GM19193 (cell line): ENCODE data around the gene COPS7B.

Experiments
- POLR2A ChIP-seq: IDR thresholded peaks from 4 replicates; pipeline ENCODE4 v1.6.1; 2011; ENCODE audit not compliant: insufficient read depth, insufficient read length; ENCODE audit errors: extremely low read depth

Gene COPS7B

GRCh38 chr2:231780909-231781797 is 5.1 kb upstream of the COPS7B start, which contains the start of gene PDE6D:
Gene PDE6D (minus strand): TSS chr2:231781282. CDS start chr2:231781114, 168 bp downstream.
- peak; percentile 80 for TF ChIP-seq POLR2A

- no peak for TF ChIP-seq POLR2A
These were observed 4.2 kb upstream of the COPS7B start for GRCh38 chr2:231781798-231782726.

- no peak for TF ChIP-seq POLR2A
These were observed 832 bp upstream of the COPS7B start for GRCh38 chr2:231785413-231785812.

GRCh38 chr2:231785822-231786176 is 446 bp upstream of the COPS7B start:
- TF ChIP-seq POLR2A, result no peak

GRCh38 chr2:231786917-231787292 is 660 bp downstream of the COPS7B start:
- no peak for TF ChIP-seq POLR2A

GRCh38 chr2:231791107-231791506 is 4.9 kb downstream of the COPS7B start:
- no peak for TF ChIP-seq POLR2A

GRCh38 chr2:231794383-231794782 is 8.1 kb downstream of the COPS7B start:
- no peak for TF ChIP-seq POLR2A

GRCh38 chr2:231795525-231796327 is 9.5 kb downstream of the COPS7B start:
- TF ChIP-seq POLR2A, result no peak

- TF ChIP-seq POLR2A, result no peak
These were observed 14.3 kb downstream of the COPS7B start for GRCh38 chr2:231800493-231801091.

GRCh38 chr2:231803501-231804138 is 17.4 kb downstream of the COPS7B start:
- no peak for TF ChIP-seq POLR2A

- TF ChIP-seq POLR2A, result no peak
These were observed 20.8 kb downstream of the COPS7B start for GRCh38 chr2:231807020-231807419.

- no peak for TF ChIP-seq POLR2A
These were observed 24.7 kb downstream of the COPS7B start for GRCh38 chr2:231810905-231811304.

GRCh38 chr2:231816327-231817026 is 30.2 kb downstream of the COPS7B start:
- TF ChIP-seq POLR2A, result no peak
